Smooth muscle cell of the brain vasculature (primary cell): ENCODE results near the gene DISP2.
A peak's percentile ranks its signal among the peaks of the same experiment; 100 is the strongest.

Source experiments
- DNase-seq: peaks from one replicate; pipeline ENCODE4 v3.0.0-alpha.2; 2012; ENCODE audit warnings: low read depth, low spot score

DISP2 gene

DNA sequence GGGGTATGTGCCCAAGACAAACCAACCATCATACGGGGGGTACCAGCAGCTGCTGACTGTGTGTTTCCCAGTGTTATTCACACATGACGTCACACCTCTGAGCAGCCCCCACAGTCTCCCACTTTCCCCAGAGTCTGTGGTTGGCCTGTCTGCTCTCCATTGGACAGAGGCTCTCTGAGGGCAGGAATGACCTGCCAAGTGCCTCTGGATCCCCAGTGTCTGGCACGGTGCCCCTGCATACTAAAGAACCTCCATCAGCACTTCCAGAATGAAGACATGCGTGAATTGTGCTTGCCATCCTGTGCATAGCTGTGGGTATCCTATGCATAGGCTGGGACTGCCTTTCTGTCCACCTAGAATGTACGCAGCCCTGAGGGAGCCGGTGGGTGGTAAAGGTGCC is 13.8 kb upstream of the DISP2 start:
- no peak for DNase-seq

DNA sequence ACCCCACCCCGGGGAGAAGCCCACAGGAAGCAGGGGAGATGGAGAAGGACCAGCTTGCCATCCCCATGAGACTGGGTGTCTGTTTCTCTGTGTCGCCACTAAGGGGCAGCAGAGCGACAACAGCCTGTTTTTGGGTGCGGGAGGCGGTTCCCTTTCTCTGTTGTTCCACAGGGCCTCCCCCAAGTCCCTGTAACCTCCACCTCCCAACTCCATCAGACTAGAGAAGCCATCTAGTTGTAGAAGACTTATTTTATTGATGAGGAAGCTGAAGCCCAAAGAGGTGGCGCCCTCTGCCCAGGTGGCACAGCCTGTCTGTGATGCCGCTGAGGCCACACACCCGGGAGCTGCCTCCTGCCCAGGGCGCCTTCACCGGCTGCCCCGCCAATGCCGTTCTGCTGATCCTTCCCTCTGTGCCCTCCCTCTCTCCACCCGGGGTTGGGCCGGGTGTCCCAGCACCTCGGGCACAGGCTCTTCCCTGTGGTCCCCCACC is 13.3 kb upstream of the DISP2 start:
- DNase-seq, result no peak

DNA sequence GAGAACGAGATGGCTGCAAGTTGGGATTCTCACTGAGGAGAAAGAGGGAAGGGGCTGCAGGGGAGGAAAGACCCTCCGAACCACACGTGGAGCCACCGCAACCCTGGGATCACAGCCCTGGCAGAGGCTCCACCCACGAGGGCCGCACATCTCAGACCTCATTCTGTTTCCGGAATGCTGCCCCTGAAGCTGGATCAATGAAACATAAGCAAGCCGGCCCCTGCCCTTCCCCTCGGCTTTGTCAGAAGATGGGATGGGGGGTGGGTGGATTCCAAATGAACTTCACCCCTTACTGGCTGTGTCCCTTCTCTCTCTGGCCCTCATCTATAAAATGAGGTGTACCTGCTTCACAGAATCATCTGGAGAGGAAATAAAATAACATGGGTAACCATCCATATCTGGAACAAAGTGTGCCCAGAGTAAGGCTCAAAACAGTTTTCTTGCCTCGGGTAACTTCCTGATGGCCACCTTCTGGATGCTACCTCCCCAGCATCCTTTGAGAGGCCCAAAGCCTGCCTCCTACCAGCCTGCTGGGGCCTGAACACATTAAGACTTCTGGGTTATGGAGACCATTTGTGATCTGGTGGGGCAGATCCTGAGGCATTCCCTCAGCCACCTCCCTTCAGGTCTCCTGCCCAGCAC is 12.7 kb upstream of the DISP2 start:
- DNase-seq, result no peak

DNA sequence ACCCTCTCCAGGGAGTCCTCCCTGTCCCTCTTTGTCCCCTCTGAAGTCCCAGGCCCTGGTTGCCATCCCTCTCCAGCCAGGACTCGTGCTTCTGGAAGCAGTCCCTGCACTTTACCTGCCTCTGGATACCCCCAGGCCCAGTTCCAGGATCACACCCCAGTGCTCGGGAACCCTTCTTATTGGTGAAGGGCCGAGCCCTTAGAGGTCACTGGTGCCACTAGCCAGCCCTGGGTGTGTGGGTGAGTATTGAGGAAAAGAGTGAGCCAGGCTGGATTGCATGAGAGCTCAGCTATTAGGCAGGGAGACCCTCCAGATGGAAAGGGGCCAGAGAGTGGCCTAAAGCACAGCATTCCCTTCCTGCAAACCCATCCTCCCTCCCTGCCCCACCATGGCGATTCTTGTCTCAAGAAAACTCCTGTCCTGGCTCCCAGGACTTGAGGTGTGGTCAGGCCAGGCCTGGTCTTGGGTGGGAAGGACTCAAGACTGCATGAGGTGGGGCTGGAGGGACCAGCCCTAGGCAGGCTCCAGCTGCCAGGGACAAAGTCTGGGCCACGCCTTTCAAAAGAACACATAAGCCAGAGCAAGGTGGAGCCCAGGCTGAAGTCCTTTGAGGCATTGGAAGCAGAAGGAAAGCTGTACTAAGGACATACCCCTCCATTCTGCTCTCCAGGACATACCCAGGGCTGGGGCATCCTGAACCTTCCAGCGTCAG is 12.0 kb upstream of the DISP2 start:
- DNase-seq, result no peak

DNA sequence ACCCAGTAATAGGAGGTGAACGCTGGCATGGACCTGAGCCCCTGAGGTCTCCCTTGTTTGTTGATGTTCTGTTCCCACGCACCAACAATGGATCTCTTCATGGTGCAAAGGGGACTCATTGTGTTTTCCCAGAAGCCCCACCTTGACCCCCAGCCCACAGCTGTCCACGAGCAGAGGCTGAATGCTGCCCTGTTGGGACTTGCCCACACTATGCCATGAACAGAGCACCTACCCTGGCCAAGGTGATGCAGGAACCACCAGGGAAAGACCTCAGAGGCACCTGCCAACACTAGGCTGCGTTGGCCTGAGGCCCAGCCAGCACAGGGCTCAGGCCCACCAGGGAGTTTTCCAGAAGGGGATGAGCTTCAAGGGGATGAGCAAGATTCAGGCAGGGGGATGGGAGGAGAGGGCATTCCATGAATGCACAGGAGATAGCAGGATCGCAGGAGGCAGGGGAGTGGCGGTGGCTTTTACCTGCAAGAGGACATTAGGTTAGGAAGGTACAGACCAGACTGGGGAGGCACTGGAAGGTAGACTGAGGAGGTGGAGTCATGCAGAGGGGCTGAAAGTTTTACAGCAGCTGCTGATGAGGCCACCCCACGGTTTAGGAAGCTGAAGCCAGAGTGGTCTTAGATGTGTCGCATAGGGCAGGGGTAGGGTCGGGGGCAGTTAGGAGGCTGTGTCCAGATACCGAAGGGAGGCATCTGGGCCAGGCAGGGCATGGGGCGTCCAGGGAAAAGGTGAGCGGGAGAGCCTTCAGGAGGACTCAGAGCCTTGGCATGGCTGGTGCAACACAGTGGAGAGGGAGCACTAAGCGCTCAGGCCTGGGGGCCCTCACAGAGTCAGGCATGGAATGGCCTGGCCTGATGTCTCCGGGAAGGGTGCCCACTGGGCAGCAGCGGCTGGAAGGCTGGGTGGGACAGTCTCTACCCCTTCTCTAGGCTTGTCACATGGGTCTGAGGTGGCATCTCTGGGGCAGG is 11.2 kb upstream of the DISP2 start:
- DNase-seq, result no peak

DNA sequence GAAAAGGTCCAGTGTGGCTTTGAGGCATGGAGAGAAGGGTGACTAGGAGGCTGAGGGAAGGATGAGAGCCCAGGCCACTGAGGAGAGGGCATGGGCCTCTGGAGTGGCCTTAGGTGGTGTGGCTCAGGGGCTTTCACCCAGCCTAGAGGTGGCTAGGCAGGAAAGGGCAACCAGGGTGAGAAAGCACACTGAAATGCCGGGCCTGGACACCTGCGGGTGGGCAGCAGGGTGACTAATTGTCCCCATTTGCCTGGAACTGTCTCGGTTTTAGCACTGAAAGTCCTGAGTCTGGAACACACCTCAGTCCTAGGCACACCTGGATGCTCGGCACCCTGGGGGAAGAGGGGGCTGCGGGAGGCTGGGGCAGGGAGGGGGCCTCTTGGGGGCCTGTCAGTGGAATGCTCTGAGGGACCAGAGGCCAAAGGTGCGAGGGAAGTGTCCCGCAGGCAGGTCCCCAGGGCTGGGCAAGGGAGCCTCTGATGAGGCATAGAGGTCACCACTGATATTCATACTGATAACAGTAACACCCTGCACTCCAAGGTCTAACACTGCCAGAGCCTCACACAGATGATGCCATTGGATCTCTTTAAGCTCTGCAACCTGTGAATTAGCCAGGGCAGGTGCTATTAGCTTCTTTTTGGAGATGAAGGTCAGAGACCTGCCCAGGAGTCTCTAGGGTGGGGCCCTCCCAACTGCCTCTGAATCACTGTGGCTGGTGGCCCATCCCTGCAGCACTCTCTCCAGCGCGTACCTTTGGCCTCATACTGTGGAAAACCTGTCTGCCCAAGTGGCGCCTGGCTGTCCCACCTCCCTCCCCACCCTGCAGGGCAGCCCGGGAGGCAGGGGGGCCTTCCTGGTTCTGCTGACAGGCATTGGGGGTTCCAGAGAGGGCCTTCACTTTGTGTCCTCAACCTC is 10.2 kb upstream of the DISP2 start:
- no peak for DNase-seq

DNA sequence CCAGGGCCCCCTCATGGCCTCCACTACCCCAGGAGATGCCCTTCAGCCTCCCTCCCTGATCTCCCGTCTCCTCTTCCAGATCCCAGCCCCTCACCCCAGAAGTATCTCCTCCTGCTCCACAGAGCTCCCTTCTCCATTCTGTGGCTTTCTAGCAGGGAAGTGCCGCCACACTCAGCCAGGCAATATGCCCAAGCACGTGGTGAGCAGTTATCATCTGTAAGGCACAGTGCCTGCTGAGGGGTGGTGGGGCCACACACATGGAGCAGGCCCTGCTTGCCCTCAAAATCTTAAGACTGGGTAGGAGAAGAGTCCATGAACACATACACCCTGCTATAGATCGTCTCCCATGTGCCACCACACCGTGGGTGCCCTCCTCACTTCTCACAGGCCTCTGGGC is 9.5 kb upstream of the DISP2 start:
- no peak for DNase-seq

DNA sequence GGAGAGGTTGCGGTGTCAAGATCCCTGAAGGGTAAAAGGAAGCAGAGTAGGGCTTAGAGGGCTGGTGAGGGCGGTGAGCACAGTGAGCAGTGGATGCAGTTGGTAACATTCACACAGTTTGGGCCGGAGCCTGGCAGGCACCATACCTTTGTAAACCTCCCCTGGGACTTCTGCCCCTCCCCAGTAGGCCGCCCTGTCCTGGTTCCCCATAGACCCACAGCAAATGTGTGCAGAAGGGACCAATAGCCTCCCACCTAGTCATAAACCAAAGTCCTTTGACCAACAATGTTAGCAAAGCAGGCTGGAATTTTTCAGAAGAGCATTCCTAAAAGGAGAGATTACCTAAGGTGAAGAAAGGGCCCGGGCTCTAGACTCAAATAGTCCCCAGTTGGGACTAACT is 8.9 kb upstream of the DISP2 start:
- no peak for DNase-seq

DNA sequence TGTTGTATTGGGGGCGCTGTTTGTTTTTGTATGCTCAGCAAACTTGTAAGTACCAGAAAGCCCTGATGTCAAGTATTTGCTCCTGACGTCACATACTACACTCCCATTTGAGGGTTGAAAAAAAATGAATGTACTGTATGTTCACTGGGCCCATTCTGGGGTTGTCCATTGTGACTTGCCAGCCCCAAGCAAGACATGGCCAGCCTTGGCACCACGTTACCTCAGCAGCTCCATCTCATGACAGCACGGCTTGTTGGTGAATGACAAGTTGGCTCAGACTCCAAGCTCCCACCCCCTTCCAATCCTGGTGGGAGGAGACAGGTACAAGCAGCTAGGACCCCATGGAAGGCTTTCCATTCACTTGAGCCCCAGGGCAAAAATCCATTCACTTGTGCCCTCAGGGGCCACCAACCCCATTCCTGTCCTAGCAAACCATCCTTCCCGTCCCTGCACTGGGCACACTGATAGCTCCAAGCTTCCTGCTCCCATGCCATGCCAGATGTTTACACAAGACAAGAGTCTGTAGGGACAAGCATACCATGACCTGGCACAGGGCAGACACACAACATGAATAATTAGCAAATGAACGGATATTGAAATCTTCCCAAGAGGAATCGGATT is 5.6 kb upstream of the DISP2 start:
- no peak for DNase-seq

DNA sequence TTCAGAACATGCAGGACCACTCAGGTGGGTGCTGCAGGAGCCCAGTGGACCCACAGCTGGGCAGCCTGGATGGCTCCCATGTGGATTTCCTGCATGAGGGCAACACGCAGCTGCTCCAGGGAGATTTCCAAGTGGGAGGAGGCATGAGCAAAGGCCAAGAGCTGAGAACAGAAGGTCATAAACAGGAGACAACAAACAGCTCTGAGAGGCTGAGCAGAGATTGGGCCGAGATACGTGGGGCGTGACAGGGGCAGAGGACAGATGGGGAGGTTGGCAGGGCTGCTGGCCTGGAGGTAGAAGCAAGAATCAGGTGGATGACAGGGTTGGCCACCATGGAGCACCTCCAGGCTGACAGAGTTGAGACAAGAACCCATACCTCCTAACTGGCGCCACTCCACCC is 4.3 kb upstream of the DISP2 start:
- no peak for DNase-seq

DNA sequence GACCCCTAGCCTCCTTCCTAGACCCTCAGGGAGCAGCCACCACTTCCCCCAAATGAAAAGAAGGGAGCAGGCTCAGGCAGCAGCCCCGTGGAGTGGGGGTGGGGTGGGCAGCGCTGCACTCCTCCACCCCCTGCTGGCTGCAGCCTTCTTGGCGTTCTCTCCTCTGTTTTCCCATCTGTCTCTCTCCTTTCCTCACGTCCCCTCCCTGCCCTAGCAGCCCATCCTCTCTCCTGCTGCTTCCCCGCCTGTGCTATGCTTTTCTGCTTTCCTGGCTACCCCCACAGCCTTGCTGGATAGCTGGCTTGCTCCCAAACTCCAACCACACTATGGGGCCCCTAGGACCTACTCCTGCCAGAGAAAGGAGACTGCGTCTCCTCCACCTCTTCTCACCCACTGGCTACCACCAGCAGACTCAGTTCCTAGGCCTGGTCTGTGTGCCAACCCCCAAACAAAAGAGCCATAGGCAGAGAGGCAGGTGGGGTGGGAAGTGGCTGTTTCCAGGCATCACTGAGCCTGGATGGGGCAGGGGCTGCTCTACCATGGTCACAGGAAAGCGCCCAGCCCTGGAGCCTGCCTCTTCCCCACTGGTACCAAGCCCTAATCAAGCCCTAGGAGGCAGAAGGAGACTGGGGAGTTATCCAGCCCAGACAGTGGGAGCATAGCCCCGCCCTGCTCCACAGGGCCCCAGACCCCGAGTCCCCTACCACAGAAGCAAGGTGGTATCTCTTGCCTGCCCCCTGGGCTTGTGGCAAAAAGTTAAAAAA is 3.4 kb upstream of the DISP2 start:
- peak; percentile 70 for DNase-seq

DNA sequence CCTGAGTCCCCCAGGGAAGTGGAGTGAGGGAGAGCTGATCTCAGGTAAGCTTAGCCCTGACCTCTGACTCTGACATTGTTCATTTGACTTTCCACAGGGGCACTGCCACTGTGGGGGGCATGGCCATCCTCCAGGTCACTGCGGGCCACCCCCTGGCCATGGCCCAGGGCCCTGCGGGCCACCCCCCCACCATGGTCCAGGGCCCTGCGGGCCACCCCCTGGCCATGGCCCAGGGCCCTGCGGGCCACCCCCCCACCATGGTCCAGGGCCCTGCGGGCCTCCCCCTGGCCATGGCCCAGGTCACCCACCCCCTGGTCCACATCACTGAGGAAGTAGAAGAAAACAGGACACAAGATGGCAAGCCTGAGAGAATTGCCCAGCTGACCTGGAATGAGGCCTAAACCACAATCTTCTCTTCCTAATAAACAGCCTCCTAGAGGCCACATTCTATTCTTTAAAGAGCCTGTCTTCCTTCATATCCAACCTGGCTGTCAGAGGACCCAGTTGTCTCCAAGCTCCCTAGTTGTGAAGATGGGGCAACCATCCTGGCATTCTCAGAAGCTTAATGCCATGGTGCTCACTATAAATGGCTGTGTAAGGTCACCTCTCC is 1.9 kb upstream of the DISP2 start:
- DNase-seq, result no peak

DNA sequence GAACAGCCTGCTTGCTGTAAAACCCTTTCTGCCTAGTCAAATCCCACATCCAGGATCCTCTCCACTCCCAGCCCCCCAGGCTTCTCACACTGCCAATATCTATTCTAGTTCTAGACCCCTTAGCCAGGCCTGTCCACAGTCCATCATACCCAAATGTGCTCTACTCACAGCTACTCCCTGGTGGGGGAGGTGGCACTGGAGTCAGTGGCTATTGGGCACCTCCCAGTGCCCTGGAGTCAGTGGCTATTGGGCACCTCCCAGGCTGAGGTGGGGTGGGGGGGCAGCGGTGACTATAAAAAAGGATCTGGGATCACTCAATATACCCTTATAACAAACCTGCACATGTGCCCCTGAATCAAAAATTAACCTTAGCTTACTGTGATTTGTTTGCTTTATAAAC is 773 bp upstream of the DISP2 start:
- DNase-seq, result no peak

DNA sequence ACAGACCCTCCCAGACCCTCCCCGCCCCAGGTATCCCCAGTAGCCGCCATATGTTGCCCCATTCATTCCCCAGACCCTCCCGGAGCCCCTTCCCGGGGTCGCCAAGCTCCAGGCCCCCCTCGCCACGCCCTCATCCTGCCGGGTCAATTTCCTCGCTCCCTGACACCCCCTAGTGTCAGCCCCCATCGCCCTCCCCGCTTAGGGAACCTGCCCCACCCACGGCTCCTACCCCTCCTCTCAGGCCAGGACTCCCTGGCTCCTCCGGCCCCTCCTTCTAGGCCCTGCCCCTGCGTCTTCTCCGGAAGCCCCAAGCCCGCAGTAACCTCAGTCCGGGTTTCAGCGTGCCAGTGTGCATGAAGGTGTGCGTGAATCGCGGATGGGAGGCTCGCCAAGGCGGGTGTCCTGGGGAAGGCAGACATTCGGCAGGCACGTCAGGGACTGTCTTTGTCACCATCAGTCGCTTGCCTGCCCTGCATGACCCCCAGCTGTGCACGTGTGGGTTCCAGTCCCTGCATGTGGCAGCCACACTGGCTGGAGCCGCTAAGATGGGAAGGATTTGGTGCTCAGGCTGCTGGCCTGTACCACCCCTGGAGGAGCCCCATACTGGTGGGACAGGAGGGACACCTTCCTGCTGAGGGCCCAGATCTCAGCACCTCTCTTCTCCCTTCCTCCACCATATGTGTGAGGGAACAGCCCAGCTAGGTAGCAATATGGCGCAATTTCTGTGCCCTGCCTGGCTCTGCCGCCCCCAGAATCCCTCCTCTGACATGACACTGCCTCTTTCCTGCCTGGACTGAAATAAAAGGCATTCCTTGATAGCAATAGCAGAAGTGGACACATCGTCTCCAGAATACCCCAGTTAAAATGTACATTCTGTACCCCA is 693 bp downstream of the DISP2 start:
- DNase-seq, result no peak

DNA sequence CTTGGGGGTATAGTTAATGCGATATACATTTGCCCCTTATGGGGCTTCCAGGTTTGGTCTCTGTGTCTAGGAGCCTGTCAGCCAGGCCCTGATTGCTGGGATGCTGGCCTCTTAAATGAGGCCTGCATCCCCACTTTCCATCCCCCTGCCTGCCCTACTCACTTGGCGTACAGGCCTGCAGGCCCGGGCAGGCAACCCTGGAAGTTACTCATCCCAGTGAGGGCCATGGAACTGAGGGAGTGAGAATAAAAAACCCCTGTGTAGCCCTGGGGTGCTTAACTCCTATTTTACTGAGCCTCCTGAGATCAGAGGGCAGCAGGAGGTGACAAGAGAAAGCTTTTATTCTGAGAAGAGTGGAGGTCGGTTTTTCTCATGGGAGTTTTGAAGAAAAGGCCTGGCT is 2.0 kb downstream of the DISP2 start:
- DNase-seq, result no peak

DNA sequence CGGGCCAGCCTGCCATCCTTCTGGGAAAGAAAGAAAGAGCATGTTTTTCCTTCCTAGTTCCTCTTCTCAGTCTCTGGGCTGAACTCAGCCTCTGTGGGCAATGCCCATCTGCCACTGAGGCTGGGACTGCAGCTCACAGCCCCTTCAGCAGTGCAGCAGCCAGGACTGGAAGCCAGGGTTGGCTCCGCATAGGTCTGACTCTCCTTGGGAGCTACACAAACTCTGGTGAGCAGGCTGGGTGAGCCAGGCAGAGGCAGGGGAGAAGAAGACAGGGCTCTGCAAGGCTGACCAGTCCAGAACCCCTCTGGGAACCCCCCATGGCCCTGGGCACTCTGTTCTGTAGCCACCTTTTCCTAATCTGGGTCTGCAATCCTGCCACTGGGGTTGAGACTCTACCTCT is 3.6 kb downstream of the DISP2 start:
- DNase-seq, result no peak

DNA sequence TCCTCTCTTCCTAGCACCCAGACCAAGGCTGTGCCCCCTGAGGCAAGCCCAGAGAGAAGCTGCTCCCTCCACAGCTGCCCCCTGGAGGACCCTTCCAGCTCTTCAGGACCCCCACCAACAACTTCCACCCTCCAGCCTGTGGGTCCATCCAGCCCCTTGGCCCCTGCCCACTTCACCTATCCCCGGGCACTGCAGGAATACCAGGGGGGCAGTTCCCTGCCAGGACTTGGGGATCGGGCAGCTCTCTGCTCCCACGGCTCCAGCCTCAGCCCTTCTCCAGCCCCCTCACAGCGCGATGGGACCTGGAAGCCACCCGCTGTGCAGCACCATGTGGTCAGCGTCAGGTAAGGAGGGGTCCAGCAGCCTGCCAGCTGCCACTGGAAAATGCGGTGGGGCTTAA is 5.6 kb downstream of the DISP2 start:
- no peak for DNase-seq

DNA sequence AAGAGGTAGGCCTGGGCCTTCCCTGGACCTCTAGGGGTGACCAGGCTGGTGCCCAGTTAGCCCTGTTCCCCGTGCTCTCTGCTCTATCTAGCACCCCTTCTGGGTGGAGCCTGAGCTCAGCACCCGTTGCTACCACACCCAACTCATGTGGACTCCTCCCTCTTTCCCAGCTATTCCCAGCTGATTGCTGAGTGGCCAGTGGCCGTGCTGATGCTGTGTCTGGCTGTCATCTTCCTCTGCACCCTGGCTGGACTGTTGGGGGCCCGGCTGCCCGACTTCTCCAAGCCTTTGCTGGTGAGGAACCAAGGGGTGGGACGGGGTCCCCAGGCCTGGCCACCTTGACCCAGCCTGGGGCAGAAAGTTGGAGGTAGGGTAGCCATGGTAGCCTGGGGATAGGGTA is 6.2 kb downstream of the DISP2 start:
- no peak for DNase-seq

DNA sequence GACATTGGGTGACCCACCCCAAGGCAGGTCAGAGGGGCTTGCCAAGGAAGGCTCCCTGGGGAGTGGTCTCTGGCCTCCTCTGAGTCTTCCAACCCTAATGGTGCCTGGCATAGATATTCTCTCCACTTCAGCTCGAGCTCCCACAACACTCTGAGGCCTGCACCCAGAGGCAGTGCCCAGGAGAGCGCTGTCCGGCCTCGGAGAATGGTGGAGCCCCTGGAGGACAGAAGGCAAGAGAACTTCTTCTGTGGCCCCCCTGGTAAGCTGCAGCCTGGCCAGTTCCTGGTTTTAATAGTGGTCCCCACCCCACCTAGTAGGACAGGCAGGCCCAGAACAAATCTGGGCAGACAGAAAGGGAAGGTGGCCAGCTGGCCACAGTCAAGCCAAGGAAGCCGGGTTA is 7.0 kb downstream of the DISP2 start:
- no peak for DNase-seq
